ENCODE data around the gene PRXL2C.

DNA sequence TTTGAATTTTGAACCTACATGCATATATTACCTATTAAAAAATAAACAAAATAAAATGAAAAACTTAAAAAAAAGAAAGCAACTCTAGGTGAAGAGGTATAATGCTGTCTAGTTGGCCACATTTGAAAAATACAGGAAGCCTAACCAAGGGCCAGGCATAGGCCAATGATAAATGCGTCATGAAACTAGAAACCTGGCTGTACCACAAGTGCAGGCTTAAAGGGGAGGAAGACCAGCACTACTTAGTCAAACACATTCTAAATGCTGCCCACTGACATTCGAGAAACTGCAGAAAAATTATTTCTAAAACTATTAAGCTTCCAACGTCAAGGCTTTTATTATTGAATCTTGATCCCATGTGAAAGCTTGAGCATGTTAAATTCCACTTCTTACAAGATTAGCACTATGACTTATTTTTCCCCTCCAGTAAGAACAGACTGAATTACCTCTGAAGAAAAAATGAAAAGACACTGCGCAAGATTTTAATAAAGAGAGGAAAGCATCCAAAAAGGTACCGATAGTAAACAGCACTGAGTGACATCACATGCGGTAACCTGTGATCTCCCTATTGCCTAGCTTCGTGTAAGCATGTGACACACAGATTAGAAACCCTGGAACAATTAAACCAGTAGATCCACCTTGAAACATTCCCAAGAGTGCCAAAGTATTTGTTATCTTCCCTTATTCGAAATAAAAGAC, 51.7 kb downstream of the PRXL2C start:
- TF ChIP-seq RARB (CRISPR knock-in tag; IDR thresholded peaks at IDR 0.05) (no peak), SNAI2 (CRISPR knock-in tag; IDR thresholded peaks at IDR 0.05) (no peak), ZNF8 (CRISPR knock-in tag; IDR thresholded peaks at IDR 0.05) (no peak), ZFP30 (CRISPR knock-in tag; IDR thresholded peaks at IDR 0.05) (no peak), TCF4 (CRISPR knock-in tag; IDR thresholded peaks at IDR 0.05; ENCODE audit: borderline replicate concordance) (no peak), ESRRG (CRISPR knock-in tag; IDR thresholded peaks at IDR 0.05) (no peak), BACH2 (CRISPR knock-in tag; IDR thresholded peaks at IDR 0.05; ENCODE audit: borderline replicate concordance) (no peak), ARNTL (CRISPR knock-in tag; IDR thresholded peaks at IDR 0.05; ENCODE audit: borderline replicate concordance, low read depth) (no peak), OSR1 (CRISPR knock-in tag; IDR thresholded peaks at IDR 0.05) (no peak), ZFP3 (CRISPR knock-in tag; IDR thresholded peaks at IDR 0.05) (no peak), CSDC2 (CRISPR knock-in tag; IDR thresholded peaks at IDR 0.05) (no peak)
- TF ChIP-seq, protein P1, sequence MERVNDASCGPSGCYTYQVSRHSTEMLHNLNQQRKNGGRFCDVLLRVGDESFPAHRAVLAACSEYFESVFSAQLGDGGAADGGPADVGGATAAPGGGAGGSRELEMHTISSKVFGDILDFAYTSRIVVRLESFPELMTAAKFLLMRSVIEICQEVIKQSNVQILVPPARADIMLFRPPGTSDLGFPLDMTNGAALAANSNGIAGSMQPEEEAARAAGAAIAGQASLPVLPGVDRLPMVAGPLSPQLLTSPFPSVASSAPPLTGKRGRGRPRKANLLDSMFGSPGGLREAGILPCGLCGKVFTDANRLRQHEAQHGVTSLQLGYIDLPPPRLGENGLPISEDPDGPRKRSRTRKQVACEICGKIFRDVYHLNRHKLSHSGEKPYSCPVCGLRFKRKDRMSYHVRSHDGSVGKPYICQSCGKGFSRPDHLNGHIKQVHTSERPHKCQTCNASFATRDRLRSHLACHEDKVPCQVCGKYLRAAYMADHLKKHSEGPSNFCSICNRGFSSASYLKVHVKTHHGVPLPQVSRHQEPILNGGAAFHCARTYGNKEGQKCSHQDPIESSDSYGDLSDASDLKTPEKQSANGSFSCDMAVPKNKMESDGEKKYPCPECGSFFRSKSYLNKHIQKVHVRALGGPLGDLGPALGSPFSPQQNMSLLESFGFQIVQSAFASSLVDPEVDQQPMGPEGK (CRISPR knock-in tag; IDR thresholded peaks at IDR 0.05; ENCODE audit: borderline replicate concordance): no peak
- TF ChIP-seq, protein P2, sequence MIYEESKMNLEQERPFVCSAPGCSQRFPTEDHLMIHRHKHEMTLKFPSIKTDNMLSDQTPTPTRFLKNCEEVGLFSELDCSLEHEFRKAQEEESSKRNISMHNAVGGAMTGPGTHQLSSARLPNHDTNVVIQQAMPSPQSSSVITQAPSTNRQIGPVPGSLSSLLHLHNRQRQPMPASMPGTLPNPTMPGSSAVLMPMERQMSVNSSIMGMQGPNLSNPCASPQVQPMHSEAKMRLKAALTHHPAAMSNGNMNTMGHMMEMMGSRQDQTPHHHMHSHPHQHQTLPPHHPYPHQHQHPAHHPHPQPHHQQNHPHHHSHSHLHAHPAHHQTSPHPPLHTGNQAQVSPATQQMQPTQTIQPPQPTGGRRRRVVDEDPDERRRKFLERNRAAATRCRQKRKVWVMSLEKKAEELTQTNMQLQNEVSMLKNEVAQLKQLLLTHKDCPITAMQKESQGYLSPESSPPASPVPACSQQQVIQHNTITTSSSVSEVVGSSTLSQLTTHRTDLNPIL (CRISPR knock-in tag; IDR thresholded peaks at IDR 0.05; ENCODE audit: low read depth): no peak
